ENCODE data around the gene LARP7.
A peak's percentile ranks its signal among the peaks of the same experiment; 100 is the strongest.
"Not testable (repeated sequence)": the region's sequence is repeated elsewhere in the genome, so short reads cannot be mapped to it uniquely, and the experiment has no call there.

LARP7 gene

DNA sequence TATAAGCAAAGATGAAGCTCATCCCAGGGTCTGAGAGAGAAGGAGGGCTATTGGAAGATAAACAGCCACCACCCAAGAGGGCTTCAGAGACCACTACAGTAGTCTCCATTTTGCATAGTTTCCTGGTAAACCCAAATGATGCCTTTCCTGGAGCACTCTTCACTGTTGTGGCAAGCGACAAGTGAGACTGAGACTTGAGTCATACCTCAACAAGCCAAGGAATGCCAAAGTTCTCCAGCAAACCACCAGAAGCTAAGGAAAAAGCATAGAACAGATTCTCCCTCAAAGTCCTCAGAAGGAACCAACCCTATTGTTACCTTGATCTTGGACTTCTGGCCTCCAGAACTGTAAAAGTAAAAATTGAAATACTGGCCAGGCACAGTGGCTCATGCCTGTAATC, 65.9 kb downstream of the LARP7 start:
- H3K9me2 ChIP-seq (replicated peaks; ENCODE audit: insufficient read depth, low read length) = no peaks in the 10 kb centered on the region
- no peak overlapping the region for H3K27ac ChIP-seq (ENCODE audit: low read depth, low read length)
- H3K4me3 ChIP-seq (ENCODE audit: insufficient read depth, low read length, poor library complexity, severe bottlenecking) = no peak overlapping the region
- TF ChIP-seq EZH2phosphoT487 (conservative IDR thresholded peaks at IDR 0.05; ENCODE audit: low read length) = no peak
- TF ChIP-seq CTCF (IDR thresholded peaks at IDR 0.05; ENCODE audit: insufficient read depth, low read length, poor library complexity, severe bottlenecking) = no peak
- H3K4me2 ChIP-seq (ENCODE audit: low read depth, low read length, poor library complexity, severe bottlenecking) = no peak overlapping the region
- no peaks in the 10 kb centered on the region for H3K36me3 ChIP-seq (ENCODE audit: low read length)
- H3K9ac ChIP-seq (ENCODE audit: low read length) = no peak overlapping the region
- H4K20me1 ChIP-seq (ENCODE audit: low read depth, low read length) = no peaks in the 10 kb centered on the region
- no peaks in the 10 kb centered on the region for H3K79me2 ChIP-seq (ENCODE audit: insufficient read depth, low read length)
- H3K27me3 ChIP-seq (ENCODE audit: low read length) = no peaks in the 10 kb centered on the region
- no peak overlapping the region for H2AFZ ChIP-seq (ENCODE audit: low read depth, low read length, severe bottlenecking)
- no peaks in the 10 kb centered on the region for H3K9me3 ChIP-seq (ENCODE audit: insufficient read depth, low read length)
- H3F3A ChIP-seq (ENCODE audit: insufficient read depth) = no peaks in the 10 kb centered on the region

DNA sequence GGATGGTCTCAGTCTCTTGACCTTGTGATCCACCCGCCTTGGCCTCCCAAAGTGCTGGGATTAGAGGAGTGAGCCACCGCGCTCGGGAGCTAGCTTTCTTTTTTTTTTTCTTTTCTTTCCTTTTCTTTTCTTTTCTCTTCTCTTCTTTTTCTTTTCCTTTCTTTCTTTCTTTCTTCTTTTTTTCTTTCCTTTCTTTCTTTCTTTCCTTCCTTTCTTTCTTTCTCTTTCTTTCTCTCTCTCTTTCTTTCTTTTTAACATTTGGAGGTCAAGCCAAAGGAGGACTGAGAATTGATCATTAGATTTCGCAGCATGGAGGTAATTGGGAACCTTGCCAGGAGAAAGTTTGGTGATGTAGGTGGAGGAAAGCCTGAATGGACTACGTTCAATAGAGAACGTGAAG, 67.4 kb downstream of the LARP7 start:
- no peak overlapping the region for H3K9ac ChIP-seq (ENCODE audit: low read length)
- no peak for TF ChIP-seq CTCF (IDR thresholded peaks at IDR 0.05; ENCODE audit: insufficient read depth, low read length, poor library complexity, severe bottlenecking)
- TF ChIP-seq EZH2phosphoT487 (conservative IDR thresholded peaks at IDR 0.05; ENCODE audit: low read length) = no peak
- no peak overlapping the region for H3K27ac ChIP-seq (ENCODE audit: low read depth, low read length)
- no peaks in the 10 kb centered on the region for H3F3A ChIP-seq (ENCODE audit: insufficient read depth)
- H3K79me2 ChIP-seq (ENCODE audit: insufficient read depth, low read length) = no peaks in the 10 kb centered on the region
- H3K9me2 ChIP-seq (replicated peaks; ENCODE audit: insufficient read depth, low read length) = no peaks in the 10 kb centered on the region
- H3K4me3 ChIP-seq (ENCODE audit: insufficient read depth, low read length, poor library complexity, severe bottlenecking) = no peak overlapping the region
- H3K4me2 ChIP-seq (ENCODE audit: low read depth, low read length, poor library complexity, severe bottlenecking) = no peak overlapping the region
- H3K9me3 ChIP-seq (ENCODE audit: insufficient read depth, low read length) = no peaks in the 10 kb centered on the region
- no peaks in the 10 kb centered on the region for H3K27me3 ChIP-seq (ENCODE audit: low read length)
- H4K20me1 ChIP-seq (ENCODE audit: low read depth, low read length) = no peaks in the 10 kb centered on the region
- no peaks in the 10 kb centered on the region for H3K36me3 ChIP-seq (ENCODE audit: low read length)
- H2AFZ ChIP-seq (ENCODE audit: low read depth, low read length, severe bottlenecking) = no peak overlapping the region

GRCh38 chr4:112704991-112705845, 68.3 kb downstream of the LARP7 start:
- H2AFZ ChIP-seq (ENCODE audit: low read depth, low read length, severe bottlenecking) = no peak overlapping the region

DNA sequence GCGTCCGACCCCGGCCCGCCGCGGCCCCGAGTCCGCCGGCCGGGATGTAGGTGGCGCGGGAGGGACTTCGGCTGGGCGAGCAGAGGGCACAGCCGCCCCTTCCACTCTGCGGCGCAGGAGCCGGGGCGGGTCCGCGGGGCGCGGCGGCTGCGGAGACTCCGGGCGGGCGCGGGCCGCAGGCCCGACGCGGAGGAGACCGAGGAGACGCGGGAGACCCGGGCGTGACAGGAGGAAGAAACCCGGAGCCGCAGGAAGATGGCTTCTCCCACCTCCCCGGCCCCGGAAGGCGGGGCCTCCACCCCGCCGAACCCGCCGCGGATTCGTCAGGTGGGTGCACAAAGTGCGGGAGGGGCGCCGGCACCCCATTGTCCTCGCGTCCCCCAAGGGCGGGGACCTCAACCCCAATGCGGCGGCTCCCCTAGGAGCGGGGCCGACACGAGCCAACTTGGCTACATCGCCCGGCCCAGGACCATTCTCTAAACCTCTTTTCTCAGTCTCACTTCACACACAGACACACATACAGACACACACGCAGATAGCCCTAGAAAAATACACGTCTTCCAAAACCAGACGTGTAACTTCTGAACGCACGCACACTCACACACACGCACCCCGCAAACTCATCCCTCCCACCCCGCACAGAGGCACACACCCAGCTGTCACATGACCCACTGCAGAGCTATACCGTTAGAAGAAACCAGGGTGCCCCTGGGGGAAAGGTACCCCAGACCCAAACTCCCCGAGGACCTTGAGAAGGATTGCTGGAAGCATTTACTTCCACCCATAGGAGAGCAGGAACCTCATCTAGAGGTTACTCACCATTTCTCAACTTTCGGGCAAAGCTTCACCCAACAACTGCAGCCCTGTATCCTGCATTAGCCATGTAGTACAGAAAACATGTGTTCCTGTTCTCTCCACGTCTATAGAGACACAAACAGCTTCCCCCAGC, 69.2 kb downstream of the LARP7 start:
- H3K9me3 ChIP-seq (ENCODE audit: insufficient read depth, low read length); H4K20me1 ChIP-seq (ENCODE audit: low read depth, low read length); H3F3A ChIP-seq (ENCODE audit: insufficient read depth); H3K36me3 ChIP-seq (ENCODE audit: low read length); H3K27ac ChIP-seq (ENCODE audit: low read depth, low read length); H3K9me2 ChIP-seq (replicated peaks; ENCODE audit: insufficient read depth, low read length); H3K79me2 ChIP-seq (ENCODE audit: insufficient read depth, low read length); H3K27me3 ChIP-seq (ENCODE audit: low read length): not testable (repeated sequence)
- H3K9ac ChIP-seq (ENCODE audit: low read length) = peak overlapping the region; percentile 49
- peak overlapping the region; percentile 48 for H3K4me3 ChIP-seq (ENCODE audit: insufficient read depth, low read length, poor library complexity, severe bottlenecking)
- H3K4me2 ChIP-seq (ENCODE audit: low read depth, low read length, poor library complexity, severe bottlenecking) = peak overlapping the region; percentile 55
- peak overlapping the region; percentile 71 for H2AFZ ChIP-seq (ENCODE audit: low read depth, low read length, severe bottlenecking)

More at GRCh38 chr4:112704991-112705845, 68.3 kb downstream of the LARP7 start:
- no peak overlapping the region for H3K27ac ChIP-seq (ENCODE audit: low read depth, low read length)
- H3K36me3 ChIP-seq (ENCODE audit: low read length) = no peaks in the 10 kb centered on the region
- no peaks in the 10 kb centered on the region for H3K9me2 ChIP-seq (replicated peaks; ENCODE audit: insufficient read depth, low read length)
- no peaks in the 10 kb centered on the region for H4K20me1 ChIP-seq (ENCODE audit: low read depth, low read length)
- H3K27me3 ChIP-seq (ENCODE audit: low read length) = no peaks in the 10 kb centered on the region
- H3K9ac ChIP-seq (ENCODE audit: low read length) = no peak overlapping the region
- peak overlapping the region; percentile 14 for H3K4me3 ChIP-seq (ENCODE audit: insufficient read depth, low read length, poor library complexity, severe bottlenecking)
- no peaks in the 10 kb centered on the region for H3K9me3 ChIP-seq (ENCODE audit: insufficient read depth, low read length)
- TF ChIP-seq CTCF (IDR thresholded peaks at IDR 0.05; ENCODE audit: insufficient read depth, low read length, poor library complexity, severe bottlenecking) (no peak), EZH2phosphoT487 (conservative IDR thresholded peaks at IDR 0.05; ENCODE audit: low read length) (no peak)
- no peaks in the 10 kb centered on the region for H3F3A ChIP-seq (ENCODE audit: insufficient read depth)
- peak overlapping the region; percentile 22 for H3K4me2 ChIP-seq (ENCODE audit: low read depth, low read length, poor library complexity, severe bottlenecking)
- H3K79me2 ChIP-seq (ENCODE audit: insufficient read depth, low read length) = no peaks in the 10 kb centered on the region

All from SU-DHL-6 (cell line).